Measurements from ENCODE around the gene CST9L. TPM values are rescaled to one million over a fixed set of nuclear protein-coding genes. Genes with fewer than 3 reads are reported as not detected.

The CST9L gene
- total and polyA plus RNA-seq, 2 donors from 2014 or later = not detected

GRCh38 chr20:23604306-23604705 lies 36.0 kb upstream of the CST9L start:
- FAIRE-seq (no peak), DNase-seq (no peak)
- intact Hi-C loops (cut with DNase I) = no loop called here
- no peaks in the 10 kb centered on the region for H3K9me3 ChIP-seq (ENCODE audit: control insufficient read depth in 2 of 3, insufficient read depth in 1 of 3, low read length in 3 of 3)
- no peaks in the 10 kb centered on the region for H3K4me1 ChIP-seq (ENCODE audit: control insufficient read depth in 2 of 3, insufficient read depth in 2 of 3, low read depth in 1 of 3, low read length in 3 of 3)
- no peak overlapping the region for H3K4me3 ChIP-seq (ENCODE audit: low read length in 3 of 3)
- H3K9ac ChIP-seq (ENCODE audit: low read length in 3 of 3) = no peak overlapping the region
- H3K27me3 ChIP-seq (ENCODE audit: control insufficient read depth, insufficient read depth, low read length) = no peaks in the 10 kb centered on the region
- H3K36me3 ChIP-seq (ENCODE audit: control insufficient read depth in 2 of 3, insufficient read depth in 3 of 3, low read length in 3 of 3) = no peaks in the 10 kb centered on the region
- TF ChIP-seq, protein P1, sequence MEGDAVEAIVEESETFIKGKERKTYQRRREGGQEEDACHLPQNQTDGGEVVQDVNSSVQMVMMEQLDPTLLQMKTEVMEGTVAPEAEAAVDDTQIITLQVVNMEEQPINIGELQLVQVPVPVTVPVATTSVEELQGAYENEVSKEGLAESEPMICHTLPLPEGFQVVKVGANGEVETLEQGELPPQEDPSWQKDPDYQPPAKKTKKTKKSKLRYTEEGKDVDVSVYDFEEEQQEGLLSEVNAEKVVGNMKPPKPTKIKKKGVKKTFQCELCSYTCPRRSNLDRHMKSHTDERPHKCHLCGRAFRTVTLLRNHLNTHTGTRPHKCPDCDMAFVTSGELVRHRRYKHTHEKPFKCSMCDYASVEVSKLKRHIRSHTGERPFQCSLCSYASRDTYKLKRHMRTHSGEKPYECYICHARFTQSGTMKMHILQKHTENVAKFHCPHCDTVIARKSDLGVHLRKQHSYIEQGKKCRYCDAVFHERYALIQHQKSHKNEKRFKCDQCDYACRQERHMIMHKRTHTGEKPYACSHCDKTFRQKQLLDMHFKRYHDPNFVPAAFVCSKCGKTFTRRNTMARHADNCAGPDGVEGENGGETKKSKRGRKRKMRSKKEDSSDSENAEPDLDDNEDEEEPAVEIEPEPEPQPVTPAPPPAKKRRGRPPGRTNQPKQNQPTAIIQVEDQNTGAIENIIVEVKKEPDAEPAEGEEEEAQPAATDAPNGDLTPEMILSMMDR (IDR thresholded peaks at IDR 0.05; ENCODE audit: borderline replicate concordance, extremely low read depth, insufficient read depth) = no peak
- no peak overlapping the region for H3K27ac ChIP-seq (ENCODE audit: low read depth in 2 of 2, low read length in 2 of 2)

DNA sequence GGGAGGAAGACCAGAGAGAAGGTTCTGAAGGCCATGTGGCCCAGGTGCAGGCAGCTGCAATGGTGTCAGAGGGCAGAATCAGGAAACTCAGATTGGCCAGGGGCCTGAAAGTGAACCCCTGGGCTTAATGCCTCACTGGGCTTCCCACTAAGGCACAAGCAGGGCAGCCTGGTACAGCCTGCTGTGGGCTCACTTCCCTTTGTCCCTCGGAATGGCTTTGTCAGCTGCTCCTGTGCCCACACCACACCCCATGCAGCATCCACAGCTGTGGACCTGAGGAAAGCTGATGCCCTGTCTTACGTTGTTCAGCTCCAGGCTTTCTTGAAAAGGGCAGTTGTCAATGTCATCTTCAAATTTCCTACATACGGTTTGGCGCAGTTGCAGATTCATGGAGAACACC lies 35.0 kb upstream of the CST9L start:
- H3K4me1 ChIP-seq (ENCODE audit: control insufficient read depth in 2 of 3, insufficient read depth in 2 of 3, low read depth in 1 of 3, low read length in 3 of 3) = no peaks in the 10 kb centered on the region
- no peak overlapping the region for H3K27ac ChIP-seq (ENCODE audit: low read depth in 2 of 2, low read length in 2 of 2)
- FAIRE-seq (no peak), DNase-seq (no peak)
- TF ChIP-seq, protein P1 (IDR thresholded peaks at IDR 0.05; ENCODE audit: borderline replicate concordance, extremely low read depth, insufficient read depth) = no peak
- no peak overlapping the region for H3K9ac ChIP-seq (ENCODE audit: low read length in 3 of 3)
- no peaks in the 10 kb centered on the region for H3K27me3 ChIP-seq (ENCODE audit: control insufficient read depth, insufficient read depth, low read length)
- H3K36me3 ChIP-seq (ENCODE audit: control insufficient read depth in 2 of 3, insufficient read depth in 3 of 3, low read length in 3 of 3) = no peaks in the 10 kb centered on the region
- H3K9me3 ChIP-seq (ENCODE audit: control insufficient read depth in 2 of 3, insufficient read depth in 1 of 3, low read length in 3 of 3) = no peaks in the 10 kb centered on the region
- intact Hi-C loops (cut with DNase I) = no loop called here
- H3K4me3 ChIP-seq (ENCODE audit: low read length in 3 of 3) = no peak overlapping the region

- H3K9ac ChIP-seq (ENCODE audit: low read length in 3 of 3) = no peak overlapping the region
- TF ChIP-seq, protein P1 (IDR thresholded peaks at IDR 0.05; ENCODE audit: borderline replicate concordance, extremely low read depth, insufficient read depth) = no peak
- H3K27me3 ChIP-seq (ENCODE audit: control insufficient read depth, insufficient read depth, low read length) = no peaks in the 10 kb centered on the region
- no peaks in the 10 kb centered on the region for H3K36me3 ChIP-seq (ENCODE audit: control insufficient read depth in 2 of 3, insufficient read depth in 3 of 3, low read length in 3 of 3)
- intact Hi-C loops (cut with DNase I) = no loop called here
- H3K27ac ChIP-seq (ENCODE audit: low read depth in 2 of 2, low read length in 2 of 2) = no peak overlapping the region
- H3K4me1 ChIP-seq (ENCODE audit: control insufficient read depth in 2 of 3, insufficient read depth in 2 of 3, low read depth in 1 of 3, low read length in 3 of 3) = no peaks in the 10 kb centered on the region
- FAIRE-seq (no peak), DNase-seq (no peak)
- no peaks in the 10 kb centered on the region for H3K9me3 ChIP-seq (ENCODE audit: control insufficient read depth in 2 of 3, insufficient read depth in 1 of 3, low read length in 3 of 3)
- no peak overlapping the region for H3K4me3 ChIP-seq (ENCODE audit: low read length in 3 of 3)
Observed at GRCh38 chr20:23602699-23603098, 34.4 kb upstream of the CST9L start.

GRCh38 chr20:23602241-23602640 lies 34.0 kb upstream of the CST9L start:
- intact Hi-C loops (cut with DNase I) = no loop called here
- H3K4me3 ChIP-seq (ENCODE audit: low read length in 3 of 3) = no peak overlapping the region

More at GRCh38 chr20:23602241-23602640, 34.0 kb upstream of the CST9L start:
- DNase-seq (no peak), FAIRE-seq (no peak)
- Histone ChIP-seq H3K27me3 (ENCODE audit: control insufficient read depth, insufficient read depth, low read length) (no peaks in the 10 kb centered on the region), H3K9me3 (ENCODE audit: control insufficient read depth in 2 of 3, insufficient read depth in 1 of 3, low read length in 3 of 3) (no peaks in the 10 kb centered on the region), H3K9ac (ENCODE audit: low read length in 3 of 3) (no peak overlapping the region), H3K27ac (ENCODE audit: low read depth in 2 of 2, low read length in 2 of 2) (no peak overlapping the region), H3K36me3 (ENCODE audit: control insufficient read depth in 2 of 3, insufficient read depth in 3 of 3, low read length in 3 of 3) (no peaks in the 10 kb centered on the region), H3K4me1 (ENCODE audit: control insufficient read depth in 2 of 3, insufficient read depth in 2 of 3, low read depth in 1 of 3, low read length in 3 of 3) (no peaks in the 10 kb centered on the region)
- TF ChIP-seq, protein P1 (IDR thresholded peaks at IDR 0.05; ENCODE audit: borderline replicate concordance, extremely low read depth, insufficient read depth) = no peak
